GM19099 (cell line): ENCODE measurements around the gene MCM9.

Experiments used
- POLR2A ChIP-seq: IDR thresholded peaks from 3 replicates; pipeline ENCODE4 v1.6.1; 2011; ENCODE audit warnings: low read depth; ENCODE audit not compliant: insufficient read length; ENCODE audit errors: extremely low read depth

MCM9 gene

GRCh38 chr6:118784641-118785164 is 150.3 kb downstream of the MCM9 start:
- TF ChIP-seq POLR2A = no peak

GRCh38 chr6:118783931-118784550 is 150.9 kb downstream of the MCM9 start:
- TF ChIP-seq POLR2A = no peak

GRCh38 chr6:118782651-118783050 is 152.3 kb downstream of the MCM9 start:
- no peak for TF ChIP-seq POLR2A

DNA sequence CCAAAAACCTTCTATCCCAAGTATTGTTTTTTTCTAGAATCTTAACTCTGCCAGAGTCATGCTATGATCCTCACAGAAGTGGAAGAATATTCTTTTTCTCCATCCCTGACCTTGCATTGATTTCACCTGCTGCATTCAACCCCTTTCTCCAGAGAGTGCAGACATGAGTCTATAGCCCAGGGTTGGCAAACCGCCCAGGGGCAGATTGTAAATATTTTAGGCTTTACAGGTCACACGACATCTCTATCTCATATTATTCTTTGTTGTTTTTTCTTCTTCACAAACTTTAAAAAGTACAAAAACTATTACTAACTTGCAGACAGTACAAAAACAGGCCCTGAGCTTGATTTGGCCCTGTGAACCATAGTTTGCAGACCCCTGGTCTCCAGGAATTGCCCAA is 153.1 kb downstream of the MCM9 start:
- TF ChIP-seq POLR2A = no peak

DNA sequence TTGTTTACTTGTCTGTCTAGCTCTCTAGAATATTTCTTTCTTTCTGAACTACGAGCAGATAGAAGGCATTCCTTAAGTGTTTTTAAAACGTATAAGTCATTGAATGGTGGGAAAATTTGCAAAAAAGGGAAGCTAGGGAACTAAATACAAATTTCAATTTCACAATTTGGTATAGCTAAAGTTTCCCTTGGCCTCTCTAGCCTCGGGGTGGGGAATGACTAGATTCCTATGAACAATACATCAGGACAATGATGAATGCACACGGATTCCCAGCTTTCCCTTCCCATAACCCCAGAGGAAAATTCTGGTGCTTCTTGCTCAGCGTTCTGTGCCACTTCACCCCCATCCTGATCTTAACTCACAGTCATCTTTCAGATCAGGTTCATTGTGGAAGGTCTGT is 154.3 kb downstream of the MCM9 start:
- TF ChIP-seq POLR2A = no peak

- TF ChIP-seq POLR2A = no peak
Observed at GRCh38 chr6:118776607-118777549, 158.1 kb downstream of the MCM9 start.

DNA sequence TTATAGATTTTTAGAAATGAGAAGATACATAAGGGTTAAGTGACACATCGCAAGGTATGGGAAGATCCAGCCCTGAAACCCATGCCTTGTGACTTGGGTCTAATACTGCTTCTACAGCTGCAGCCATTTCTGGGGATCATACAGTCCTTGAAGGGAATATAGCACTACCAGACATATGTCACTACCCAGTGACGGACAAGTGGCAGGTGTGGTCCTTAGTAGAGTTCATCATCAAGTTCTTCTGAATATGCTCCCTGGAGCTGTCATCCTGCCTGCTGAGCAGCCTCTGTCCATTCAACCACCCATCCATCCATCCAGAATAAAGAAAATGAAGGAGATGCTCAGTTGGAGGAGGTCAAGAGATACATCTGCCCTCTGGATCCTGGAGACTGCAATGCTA is 159.6 kb downstream of the MCM9 start:
- TF ChIP-seq POLR2A = no peak

DNA sequence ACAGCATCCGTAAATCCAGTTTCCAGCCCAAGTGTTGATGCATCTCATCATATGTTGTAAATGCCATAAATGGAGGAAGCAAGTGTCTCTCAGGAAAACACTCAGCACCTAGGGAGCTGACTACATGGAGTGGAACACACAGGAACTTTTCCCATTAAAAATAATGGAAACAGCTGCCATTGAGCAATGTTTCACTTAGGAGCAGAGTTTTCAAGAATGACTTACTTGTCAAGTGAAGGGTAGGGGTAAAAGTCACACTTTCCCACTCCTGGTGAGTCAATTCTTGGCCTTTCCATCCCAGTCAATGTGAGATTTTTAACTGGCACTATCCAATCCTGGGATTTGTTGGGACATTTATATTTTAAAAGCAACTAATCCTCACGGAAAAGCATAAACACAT is 160.4 kb downstream of the MCM9 start:
- no peak for TF ChIP-seq POLR2A

GRCh38 chr6:118772886-118773285 is 162.1 kb downstream of the MCM9 start:
- no peak for TF ChIP-seq POLR2A

- TF ChIP-seq POLR2A = no peak
Observed at GRCh38 chr6:118771253-118771652, 163.7 kb downstream of the MCM9 start.

DNA sequence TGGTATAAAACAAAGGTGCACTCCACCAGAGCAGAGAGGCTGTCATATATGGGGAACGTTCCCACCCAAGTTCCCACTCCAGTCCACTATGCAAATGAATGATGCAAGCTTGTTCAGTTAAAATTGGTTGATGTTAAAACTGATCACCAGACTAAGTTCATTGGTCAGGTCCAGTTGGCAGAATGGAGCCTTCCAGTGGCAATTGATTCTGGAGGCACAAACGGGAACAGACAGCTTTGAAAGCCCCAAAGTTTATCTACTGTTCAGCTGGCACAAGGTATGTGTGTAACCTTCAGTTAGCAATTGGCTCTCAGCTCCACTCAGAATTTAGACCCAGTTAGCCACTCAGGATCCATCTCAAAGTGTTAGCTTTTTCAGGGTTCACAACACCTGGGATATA is 164.1 kb downstream of the MCM9 start:
- no peak for TF ChIP-seq POLR2A

- no peak for TF ChIP-seq POLR2A
Observed at GRCh38 chr6:118770112-118770788, 164.7 kb downstream of the MCM9 start.

GRCh38 chr6:118768904-118769325 is 166.0 kb downstream of the MCM9 start:
- no peak for TF ChIP-seq POLR2A

- no peak for TF ChIP-seq POLR2A
Observed at GRCh38 chr6:118768441-118768840, 166.5 kb downstream of the MCM9 start.

- no peak for TF ChIP-seq POLR2A
Observed at GRCh38 chr6:118764766-118765165, 170.2 kb downstream of the MCM9 start.
